Measurements from ENCODE around the gene SLCO3A1.

The SLCO3A1 gene

GRCh38 chr15:91862891-91863504, 9.5 kb downstream of the SLCO3A1 start:
- DNase-seq, result no peak

- DNase-seq, result no peak
Observed at GRCh38 chr15:91863621-91864255, 10.2 kb downstream of the SLCO3A1 start.

GRCh38 chr15:91864664-91865063, 11.2 kb downstream of the SLCO3A1 start:
- DNase-seq, result no peak

- DNase-seq, result no peak
Observed at GRCh38 chr15:91865486-91865885, 12.0 kb downstream of the SLCO3A1 start.

GRCh38 chr15:91865950-91866349, 12.4 kb downstream of the SLCO3A1 start:
- DNase-seq, result no peak

- DNase-seq, result no peak
Observed at GRCh38 chr15:91866371-91866905, 12.9 kb downstream of the SLCO3A1 start.

GRCh38 chr15:91866971-91867372, 13.5 kb downstream of the SLCO3A1 start:
- no peak for DNase-seq

- no peak for DNase-seq
Observed at GRCh38 chr15:91867581-91868026, 14.1 kb downstream of the SLCO3A1 start.

DNA sequence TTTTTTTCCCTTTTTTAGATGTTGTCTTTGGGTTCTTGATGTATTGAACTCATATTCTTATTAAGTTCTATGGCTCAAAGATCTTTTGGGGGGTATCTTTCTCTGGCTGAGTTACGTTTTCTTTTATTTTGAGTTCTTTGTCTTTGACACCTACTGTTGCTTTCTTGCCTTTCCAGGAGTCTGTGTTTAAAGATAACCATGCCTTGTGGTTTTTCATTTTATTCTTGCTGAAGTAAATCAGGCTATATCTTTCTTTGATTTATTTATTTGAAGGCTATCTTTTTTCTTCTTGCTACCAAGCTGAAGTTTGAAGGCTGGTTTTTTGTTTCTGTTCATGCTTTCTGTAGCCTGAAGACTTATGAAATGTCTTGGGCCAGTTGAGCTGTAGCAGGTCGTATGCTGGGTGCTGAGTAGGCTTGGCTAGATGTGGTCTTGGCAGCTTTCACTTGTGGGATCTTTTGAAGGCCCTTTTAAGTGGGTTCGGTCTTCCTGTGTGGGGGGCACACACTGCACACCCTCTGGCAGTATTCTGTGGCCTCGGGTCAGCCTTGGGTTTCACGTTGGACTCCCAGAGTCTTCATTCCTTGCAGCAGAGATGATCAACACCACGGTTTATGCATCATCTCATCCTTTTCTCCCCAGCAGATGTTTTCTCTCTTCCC, 17.5 kb downstream of the SLCO3A1 start:
- no peak for DNase-seq

- no peak for DNase-seq
Observed at GRCh38 chr15:91871837-91872236, 18.3 kb downstream of the SLCO3A1 start.

- no peak for DNase-seq
Observed at GRCh38 chr15:91872356-91873137, 19.0 kb downstream of the SLCO3A1 start.

DNA sequence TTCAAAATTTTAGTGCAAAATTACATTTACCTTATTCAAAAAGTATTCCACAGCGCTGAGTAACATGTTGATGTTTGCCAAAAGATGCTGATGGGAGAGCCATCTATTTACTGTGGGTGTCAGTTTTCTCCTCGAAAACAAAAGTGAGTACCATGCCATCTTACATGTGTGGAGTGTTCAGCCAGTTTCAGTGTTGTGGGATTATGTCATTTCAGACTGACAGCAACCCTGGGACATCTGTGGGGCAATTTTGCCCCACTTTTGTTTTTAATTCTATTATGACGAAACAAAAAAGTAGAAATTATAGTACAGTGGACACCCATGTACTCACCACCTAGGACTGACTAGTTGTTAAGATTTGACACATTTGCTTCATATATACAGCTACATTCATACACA, 19.6 kb downstream of the SLCO3A1 start:
- no peak for DNase-seq

DNA sequence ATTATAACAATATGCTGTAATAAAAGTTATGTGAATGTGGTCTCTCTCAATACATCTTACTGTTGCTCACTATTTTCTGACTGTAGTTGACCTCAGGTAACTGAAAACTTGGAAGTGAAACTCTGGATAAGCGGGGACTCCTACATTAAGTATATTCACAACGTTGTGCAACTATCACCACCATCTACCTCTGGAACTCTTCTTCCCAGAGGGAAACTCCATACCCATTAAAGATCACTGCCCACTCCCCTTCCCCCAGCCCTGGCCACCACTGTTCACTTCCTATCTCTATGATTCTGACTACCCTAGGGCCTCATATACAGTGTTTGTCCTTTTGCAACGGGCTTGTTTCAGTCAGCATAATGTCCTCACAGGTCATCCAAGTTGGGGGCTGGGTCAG, 20.7 kb downstream of the SLCO3A1 start:
- DNase-seq, result no peak

- no peak for DNase-seq
Observed at GRCh38 chr15:91874992-91875660, 21.6 kb downstream of the SLCO3A1 start.

GRCh38 chr15:91876187-91876586, 22.7 kb downstream of the SLCO3A1 start:
- DNase-seq, result no peak

- no peak for DNase-seq
Observed at GRCh38 chr15:91878319-91878870, 24.9 kb downstream of the SLCO3A1 start.

- DNase-seq, result no peak
Observed at GRCh38 chr15:91879158-91879557, 25.6 kb downstream of the SLCO3A1 start.

- no peak for DNase-seq
Observed at GRCh38 chr15:91880373-91880772, 26.9 kb downstream of the SLCO3A1 start.

DNA sequence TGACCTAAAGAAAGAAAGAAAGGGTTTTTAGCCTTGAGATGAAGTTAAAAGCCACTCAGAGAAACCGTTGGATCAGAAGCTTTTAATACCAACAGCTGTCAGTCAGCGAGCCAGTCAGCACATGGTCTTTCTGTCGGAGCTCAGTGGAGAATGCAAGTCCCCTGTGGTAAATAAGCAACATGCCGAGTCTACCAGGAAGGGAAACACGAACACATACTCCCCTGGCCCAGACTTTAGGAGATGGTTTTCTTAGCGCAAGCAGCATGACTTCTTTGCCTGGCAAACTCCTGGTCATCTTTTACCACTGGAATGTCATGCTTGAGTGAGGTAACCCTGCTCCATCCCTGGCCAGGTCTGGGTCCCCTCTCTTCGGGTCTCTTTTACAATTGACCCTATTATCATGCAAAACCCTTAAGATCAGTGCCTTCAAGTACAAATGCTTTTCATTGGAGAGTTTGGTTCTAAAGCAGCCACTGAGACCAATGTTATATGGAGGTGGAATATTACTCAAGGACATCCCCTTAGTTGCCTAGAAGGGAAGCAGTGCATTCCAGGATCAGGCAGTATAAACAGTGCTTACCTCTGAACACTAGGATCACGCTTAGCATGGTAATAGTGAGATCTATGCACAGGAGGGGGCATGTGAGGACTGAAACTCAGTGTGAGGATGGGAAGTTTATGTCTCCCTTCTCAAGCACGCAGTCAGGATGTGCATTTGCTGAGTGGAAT, 28.2 kb downstream of the SLCO3A1 start:
- no peak for DNase-seq

GRCh38 chr15:91882858-91883586, 29.5 kb downstream of the SLCO3A1 start:
- no peak for DNase-seq

DNA sequence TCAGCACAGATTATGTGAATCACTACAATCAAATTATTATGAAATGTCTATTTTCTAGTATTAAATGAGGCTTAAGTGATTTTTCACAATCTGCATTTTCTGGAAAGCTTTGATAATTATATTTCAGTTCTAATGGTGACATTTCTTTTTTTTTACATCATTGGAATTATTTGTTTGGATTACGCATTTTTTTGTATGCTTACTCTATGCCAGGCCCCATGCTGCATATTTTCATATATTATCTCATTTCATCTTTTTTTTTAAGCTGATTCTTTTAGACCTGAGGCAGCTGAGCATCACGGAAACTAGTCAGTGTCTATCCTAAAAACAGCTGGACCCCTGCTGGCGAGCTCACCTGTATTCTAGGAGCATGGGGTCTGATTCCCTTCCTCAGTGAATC, 31.1 kb downstream of the SLCO3A1 start:
- DNase-seq, result no peak

Data from NCI-H774 (cell line).